ENCODE data around the gene ATP6V1F.

The ATP6V1F gene

DNA sequence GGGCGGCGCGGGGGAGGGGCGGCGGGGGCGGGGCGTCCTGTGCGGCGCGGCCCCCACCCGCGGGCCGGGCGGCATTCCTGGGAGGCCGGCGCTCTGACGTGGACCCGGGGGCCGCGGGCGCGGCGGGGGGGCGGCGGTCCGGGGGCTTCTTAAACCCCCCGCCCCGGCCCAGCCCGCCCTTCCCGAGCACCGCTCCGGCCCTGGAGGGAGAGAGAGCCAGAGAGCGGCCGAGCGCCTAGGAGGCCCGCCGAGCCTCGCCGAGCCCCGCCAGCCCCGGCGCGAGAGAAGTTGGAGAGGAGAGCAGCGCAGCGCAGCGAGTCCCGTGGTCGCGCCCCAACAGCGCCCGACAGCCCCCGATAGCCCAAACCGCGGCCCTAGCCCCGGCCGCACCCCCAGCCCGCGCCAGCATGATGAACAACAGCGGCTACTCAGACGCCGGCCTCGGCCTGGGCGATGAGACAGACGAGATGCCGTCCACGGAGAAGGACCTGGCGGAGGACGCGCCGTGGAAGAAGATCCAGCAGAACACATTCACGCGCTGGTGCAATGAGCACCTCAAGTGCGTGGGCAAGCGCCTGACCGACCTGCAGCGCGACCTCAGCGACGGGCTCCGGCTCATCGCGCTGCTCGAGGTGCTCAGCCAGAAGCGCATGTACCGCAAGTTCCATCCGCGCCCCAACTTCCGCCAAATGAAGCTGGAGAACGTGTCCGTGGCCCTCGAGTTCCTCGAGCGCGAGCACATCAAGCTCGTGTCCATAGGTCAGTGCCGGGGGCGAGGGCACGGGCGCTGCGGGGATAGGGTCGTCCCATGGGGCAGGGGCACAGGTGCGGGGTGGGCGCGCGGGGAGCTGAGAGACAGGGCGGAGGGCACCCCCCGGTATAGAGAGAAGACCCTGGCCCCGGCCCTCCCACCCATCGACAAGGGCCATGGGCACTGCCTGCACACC lies 32.2 kb upstream of the ATP6V1F start, which contains the start of gene FLNC:
Gene FLNC, plus strand, starts transcription at position 176 of the 947 bp plus-strand sequence. Its CDS starts 232 bp downstream, at position 408.
- H3K9me3 ChIP-seq (ENCODE audit: control insufficient read depth, low read length): no peaks in the 10 kb centered on the region
- no peak within 1 kb of the TSS for H3K4me3 ChIP-seq (ENCODE audit: low read length)
- H3K4me1 ChIP-seq (ENCODE audit: control insufficient read depth, insufficient read depth, low read length): peaks cover 7% of the 10 kb centered on the region
- H3K9ac ChIP-seq (ENCODE audit: low read length): peak within 1 kb of the TSS; percentile 28
- H3K36me3 ChIP-seq (ENCODE audit: control insufficient read depth, insufficient read depth, low read length): no peaks in the 10 kb centered on the region
- peaks cover 51% of the 10 kb centered on the region for H3K27me3 ChIP-seq (ENCODE audit: control insufficient read depth, insufficient read depth, low read length)

DNA sequence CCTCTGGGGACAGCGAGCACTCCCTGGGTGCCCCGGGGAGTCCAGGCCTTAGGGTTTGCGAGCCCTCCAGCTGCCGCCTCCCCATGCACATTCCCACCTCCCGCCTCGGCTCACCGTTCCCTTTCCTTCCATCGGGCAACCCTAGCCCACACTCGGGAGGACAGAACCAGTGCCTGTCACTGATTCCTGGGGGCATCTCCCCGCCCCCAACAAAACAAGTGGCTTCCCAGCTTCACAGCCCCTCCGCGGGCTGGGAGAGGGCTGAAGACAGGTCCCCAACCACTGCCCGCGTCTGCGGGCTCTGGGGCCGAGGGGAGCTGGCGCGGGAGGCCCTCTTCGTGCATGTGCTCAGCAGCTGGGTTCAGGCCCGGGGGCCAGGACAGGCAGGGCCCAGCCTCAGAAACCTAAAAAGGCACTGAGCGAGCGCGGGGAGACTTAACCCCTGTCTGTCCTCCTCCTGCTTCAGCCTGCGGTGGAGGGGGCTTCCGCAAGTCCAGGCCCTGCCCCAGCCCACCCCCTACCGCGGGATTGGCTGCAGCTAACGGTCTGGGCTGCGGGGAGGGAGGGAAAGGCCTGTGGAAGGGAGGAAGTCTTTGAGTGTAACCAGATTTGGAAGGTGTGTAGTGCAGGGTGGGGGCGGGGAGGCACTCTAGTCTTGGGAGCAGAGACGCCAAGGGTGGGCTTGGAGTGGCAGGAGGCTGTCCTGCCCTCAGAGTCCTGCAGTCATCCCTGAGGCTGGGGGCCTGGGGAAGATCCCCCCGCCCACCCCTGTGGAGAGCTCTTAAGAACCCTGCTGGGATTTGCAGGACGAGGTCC lies 31.3 kb upstream of the ATP6V1F start:
- Histone ChIP-seq H3K4me3 (ENCODE audit: low read length) (no peak overlapping the region), H3K9me3 (ENCODE audit: control insufficient read depth, low read length) (no peaks in the 10 kb centered on the region), H3K27me3 (ENCODE audit: control insufficient read depth, insufficient read depth, low read length) (peaks cover 51% of the 10 kb centered on the region), H3K9ac (ENCODE audit: low read length) (peak overlapping the region; percentile 28), H3K4me1 (ENCODE audit: control insufficient read depth, insufficient read depth, low read length) (peaks cover 7% of the 10 kb centered on the region), H3K36me3 (ENCODE audit: control insufficient read depth, insufficient read depth, low read length) (no peaks in the 10 kb centered on the region)

DNA sequence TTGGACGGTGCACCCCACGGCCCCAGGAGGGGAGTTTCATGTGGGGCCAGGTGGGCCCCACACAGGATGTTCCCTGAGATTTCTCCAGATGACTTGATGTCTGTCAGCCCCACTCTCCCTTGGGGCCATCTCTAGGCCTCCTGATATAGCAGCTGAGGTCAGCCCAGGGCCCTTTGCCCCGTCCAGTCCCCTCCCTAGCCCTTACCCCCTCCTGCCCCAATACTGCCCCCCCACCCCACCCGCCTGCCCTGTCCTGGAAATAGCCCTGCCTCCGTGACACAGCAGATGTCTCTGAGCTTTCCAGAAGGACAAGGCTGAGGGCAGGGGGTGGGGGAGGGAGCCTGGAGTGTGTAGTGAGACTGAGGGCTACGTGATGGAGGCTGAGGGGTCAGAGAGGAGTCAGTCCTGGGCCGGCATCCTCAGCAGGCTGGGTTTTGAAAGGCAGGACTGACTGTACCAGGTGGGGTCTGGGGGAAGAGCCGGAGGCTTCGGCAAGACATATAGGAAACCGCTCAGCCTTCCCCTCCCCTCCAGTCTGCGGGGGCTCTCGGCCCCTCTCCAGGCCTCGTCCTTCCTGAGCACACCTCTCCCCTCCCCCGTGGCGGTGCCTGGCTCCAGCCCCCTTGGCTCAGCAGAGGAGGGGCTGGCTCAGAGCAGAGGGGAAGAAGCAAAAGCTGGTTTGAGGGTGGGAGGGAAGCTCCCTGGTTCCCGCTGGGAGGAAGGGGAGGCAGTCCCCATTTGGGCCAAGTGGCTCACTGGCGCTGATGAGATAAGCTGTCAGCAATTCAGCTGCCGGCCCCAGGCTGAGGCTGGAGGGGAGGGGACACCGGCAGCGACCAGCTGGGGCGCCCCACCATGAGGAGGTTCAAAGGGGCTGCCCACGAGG lies 30.4 kb upstream of the ATP6V1F start:
- peak overlapping the region; percentile 22 for H3K9ac ChIP-seq (ENCODE audit: low read length)
- H3K4me3 ChIP-seq (ENCODE audit: low read length): no peak overlapping the region
- H3K4me1 ChIP-seq (ENCODE audit: control insufficient read depth, insufficient read depth, low read length): peaks cover 7% of the 10 kb centered on the region
- no peaks in the 10 kb centered on the region for H3K36me3 ChIP-seq (ENCODE audit: control insufficient read depth, insufficient read depth, low read length)
- peaks cover 51% of the 10 kb centered on the region for H3K27me3 ChIP-seq (ENCODE audit: control insufficient read depth, insufficient read depth, low read length)
- no peaks in the 10 kb centered on the region for H3K9me3 ChIP-seq (ENCODE audit: control insufficient read depth, low read length)

DNA sequence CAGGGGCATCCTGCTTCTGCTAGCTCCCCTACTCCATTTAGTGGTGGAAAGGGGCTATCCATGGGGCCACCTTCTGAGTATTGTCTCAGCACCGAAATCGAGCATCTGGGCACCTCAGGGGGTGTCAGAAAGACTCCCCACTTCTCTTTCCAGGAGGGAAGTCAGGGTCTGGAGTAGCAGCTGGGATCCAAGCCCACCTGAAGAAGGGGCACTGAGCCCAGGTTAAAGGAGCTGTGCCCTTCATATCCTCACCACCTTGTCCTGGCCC lies 29.8 kb upstream of the ATP6V1F start:
- peaks cover 48% of the 10 kb centered on the region for H3K27me3 ChIP-seq (ENCODE audit: control insufficient read depth, insufficient read depth, low read length)
- no peaks in the 10 kb centered on the region for H3K9me3 ChIP-seq (ENCODE audit: control insufficient read depth, low read length)
- H3K4me1 ChIP-seq (ENCODE audit: control insufficient read depth, insufficient read depth, low read length): peaks cover 7% of the 10 kb centered on the region
- H3K4me3 ChIP-seq (ENCODE audit: low read length): no peak overlapping the region
- H3K9ac ChIP-seq (ENCODE audit: low read length): peak overlapping the region; percentile 22
- H3K36me3 ChIP-seq (ENCODE audit: control insufficient read depth, insufficient read depth, low read length): no peaks in the 10 kb centered on the region

DNA sequence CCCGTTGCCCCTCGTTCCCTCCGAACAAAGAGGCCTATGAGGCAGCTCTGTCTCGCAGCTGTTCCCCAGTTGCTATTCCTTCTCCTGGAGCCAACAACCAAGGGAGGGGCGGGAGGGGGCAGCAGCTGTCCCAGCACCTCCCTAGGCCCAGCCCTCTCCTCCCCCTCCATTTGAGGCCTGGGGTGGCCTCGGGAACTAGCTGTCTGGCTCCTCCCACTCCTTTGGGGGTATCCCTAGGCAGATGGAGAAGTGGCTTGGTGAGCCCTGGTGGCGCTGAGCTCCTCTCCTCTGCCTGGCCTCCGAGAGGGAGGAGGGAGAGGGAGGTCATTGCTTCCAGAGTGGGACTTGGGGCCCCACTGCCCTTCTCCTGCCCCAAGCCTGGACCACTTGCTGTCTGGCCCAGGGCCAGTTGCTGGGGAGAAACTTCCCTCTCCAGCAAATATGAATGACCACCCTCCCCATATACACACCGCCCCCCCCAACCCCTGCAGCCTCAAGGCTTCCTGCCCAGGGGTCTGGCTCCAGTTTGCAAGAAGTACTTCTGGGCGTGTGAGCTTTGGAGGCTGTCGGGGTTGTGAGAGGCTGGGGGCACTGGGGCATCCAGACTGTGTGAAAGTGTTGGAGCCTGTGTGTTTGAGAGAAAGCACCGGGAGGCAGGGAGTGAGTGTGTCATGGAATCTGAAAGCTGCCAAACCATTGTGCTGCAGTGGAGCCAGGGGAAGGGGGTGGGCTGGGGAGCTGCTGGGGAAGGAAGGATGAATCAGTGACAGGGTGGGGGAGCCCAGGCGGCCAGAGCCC lies 29.3 kb upstream of the ATP6V1F start:
- Histone ChIP-seq H3K36me3 (ENCODE audit: control insufficient read depth, insufficient read depth, low read length) (no peaks in the 10 kb centered on the region), H3K9ac (ENCODE audit: low read length) (peak overlapping the region; percentile 22), H3K4me3 (ENCODE audit: low read length) (no peak overlapping the region), H3K27me3 (ENCODE audit: control insufficient read depth, insufficient read depth, low read length) (peaks cover 43% of the 10 kb centered on the region), H3K4me1 (ENCODE audit: control insufficient read depth, insufficient read depth, low read length) (peaks cover 7% of the 10 kb centered on the region), H3K9me3 (ENCODE audit: control insufficient read depth, low read length) (no peaks in the 10 kb centered on the region)

DNA sequence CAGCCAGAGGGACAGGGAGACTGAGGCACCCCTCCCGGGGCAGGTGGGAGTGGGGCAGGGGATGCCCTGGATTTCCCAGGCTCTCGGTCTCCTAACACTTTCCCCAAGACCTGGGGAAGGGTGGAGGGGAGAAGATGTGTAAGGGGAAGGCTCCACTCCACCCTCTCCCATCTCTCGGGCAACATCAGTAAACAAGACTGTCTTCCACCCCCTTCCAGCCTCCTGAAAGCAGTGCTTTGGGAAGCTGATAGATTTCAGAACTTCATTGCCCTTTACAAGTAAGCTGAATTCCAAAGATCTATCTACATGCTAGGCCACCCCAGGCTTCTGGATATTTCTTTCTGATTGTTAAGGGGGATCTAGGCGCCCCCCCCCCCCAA lies 28.7 kb upstream of the ATP6V1F start:
- no peaks in the 10 kb centered on the region for H3K36me3 ChIP-seq (ENCODE audit: control insufficient read depth, insufficient read depth, low read length)
- no peak overlapping the region for H3K4me3 ChIP-seq (ENCODE audit: low read length)
- no peaks in the 10 kb centered on the region for H3K9me3 ChIP-seq (ENCODE audit: control insufficient read depth, low read length)
- peaks cover 39% of the 10 kb centered on the region for H3K27me3 ChIP-seq (ENCODE audit: control insufficient read depth, insufficient read depth, low read length)
- peaks cover 7% of the 10 kb centered on the region for H3K4me1 ChIP-seq (ENCODE audit: control insufficient read depth, insufficient read depth, low read length)
- H3K9ac ChIP-seq (ENCODE audit: low read length): no peak overlapping the region

GRCh38 chr7:128835231-128835751 lies 27.4 kb upstream of the ATP6V1F start:
- H3K9ac ChIP-seq (ENCODE audit: low read length): no peak overlapping the region
- H3K4me1 ChIP-seq (ENCODE audit: control insufficient read depth, insufficient read depth, low read length): peaks cover 4% of the 10 kb centered on the region
- no peaks in the 10 kb centered on the region for H3K9me3 ChIP-seq (ENCODE audit: control insufficient read depth, low read length)
- no peak overlapping the region for H3K4me3 ChIP-seq (ENCODE audit: low read length)
- peaks cover 30% of the 10 kb centered on the region for H3K27me3 ChIP-seq (ENCODE audit: control insufficient read depth, insufficient read depth, low read length)
- H3K36me3 ChIP-seq (ENCODE audit: control insufficient read depth, insufficient read depth, low read length): no peaks in the 10 kb centered on the region

- H3K36me3 ChIP-seq (ENCODE audit: control insufficient read depth, insufficient read depth, low read length): no peaks in the 10 kb centered on the region
- peaks cover 6% of the 10 kb centered on the region for H3K4me1 ChIP-seq (ENCODE audit: control insufficient read depth, insufficient read depth, low read length)
These were observed 26.6 kb upstream of the ATP6V1F start for GRCh38 chr7:128835790-128836641.

DNA sequence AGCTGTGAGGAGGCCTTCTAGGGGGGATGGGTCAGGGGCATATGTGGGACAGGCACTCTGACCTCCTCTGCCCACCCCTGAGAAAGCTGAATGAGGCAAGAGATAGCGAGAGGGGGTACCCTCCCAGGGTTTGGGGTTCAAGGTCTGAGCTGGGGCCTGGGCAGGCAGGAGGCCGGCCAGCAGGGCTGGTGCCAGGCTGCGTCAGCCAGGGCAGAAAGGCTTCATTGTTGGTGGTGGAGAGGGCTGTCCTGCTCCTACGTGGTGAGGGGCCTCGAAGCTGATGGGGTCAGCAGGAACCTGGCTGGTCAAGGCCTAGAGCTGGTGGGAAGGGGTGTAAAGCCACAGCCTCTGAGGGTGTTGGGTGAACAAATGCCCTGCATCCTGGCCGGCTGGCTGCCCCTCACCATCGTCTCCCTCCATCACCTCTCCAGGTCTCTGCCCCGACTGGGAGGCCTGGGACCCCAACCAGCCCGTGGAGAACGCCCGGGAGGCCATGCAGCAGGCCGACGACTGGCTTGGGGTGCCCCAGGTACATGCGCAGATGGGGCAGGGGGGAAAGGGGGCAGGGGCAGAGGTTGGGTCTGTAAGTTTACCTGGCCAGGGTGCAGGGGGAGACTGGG lies 25.8 kb upstream of the ATP6V1F start:
- Histone ChIP-seq H3K9ac (ENCODE audit: low read length) (no peak overlapping the region), H3K9me3 (ENCODE audit: control insufficient read depth, low read length) (no peaks in the 10 kb centered on the region), H3K27me3 (ENCODE audit: control insufficient read depth, insufficient read depth, low read length) (peaks cover 15% of the 10 kb centered on the region), H3K4me3 (ENCODE audit: low read length) (no peak overlapping the region), H3K36me3 (ENCODE audit: control insufficient read depth, insufficient read depth, low read length) (no peaks in the 10 kb centered on the region), H3K4me1 (ENCODE audit: control insufficient read depth, insufficient read depth, low read length) (peaks cover 6% of the 10 kb centered on the region)

More at GRCh38 chr7:128835790-128836641, 26.6 kb upstream of the ATP6V1F start:
- Histone ChIP-seq H3K27me3 (ENCODE audit: control insufficient read depth, insufficient read depth, low read length) (peaks cover 23% of the 10 kb centered on the region), H3K9me3 (ENCODE audit: control insufficient read depth, low read length) (no peaks in the 10 kb centered on the region), H3K4me3 (ENCODE audit: low read length) (no peak overlapping the region), H3K9ac (ENCODE audit: low read length) (no peak overlapping the region)

- peaks cover 6% of the 10 kb centered on the region for H3K4me1 ChIP-seq (ENCODE audit: control insufficient read depth, insufficient read depth, low read length)
- H3K9me3 ChIP-seq (ENCODE audit: control insufficient read depth, low read length): no peaks in the 10 kb centered on the region
- H3K36me3 ChIP-seq (ENCODE audit: control insufficient read depth, insufficient read depth, low read length): no peaks in the 10 kb centered on the region
- no peak overlapping the region for H3K4me3 ChIP-seq (ENCODE audit: low read length)
- H3K27me3 ChIP-seq (ENCODE audit: control insufficient read depth, insufficient read depth, low read length): peaks cover 9% of the 10 kb centered on the region
- no peak overlapping the region for H3K9ac ChIP-seq (ENCODE audit: low read length)
These were observed 25.1 kb upstream of the ATP6V1F start for GRCh38 chr7:128837521-128837921.

Measured in mucosa of stomach (tissue), 1 donor.